ENCODE measurements around the gene MAD1L1.

MAD1L1 gene

DNA sequence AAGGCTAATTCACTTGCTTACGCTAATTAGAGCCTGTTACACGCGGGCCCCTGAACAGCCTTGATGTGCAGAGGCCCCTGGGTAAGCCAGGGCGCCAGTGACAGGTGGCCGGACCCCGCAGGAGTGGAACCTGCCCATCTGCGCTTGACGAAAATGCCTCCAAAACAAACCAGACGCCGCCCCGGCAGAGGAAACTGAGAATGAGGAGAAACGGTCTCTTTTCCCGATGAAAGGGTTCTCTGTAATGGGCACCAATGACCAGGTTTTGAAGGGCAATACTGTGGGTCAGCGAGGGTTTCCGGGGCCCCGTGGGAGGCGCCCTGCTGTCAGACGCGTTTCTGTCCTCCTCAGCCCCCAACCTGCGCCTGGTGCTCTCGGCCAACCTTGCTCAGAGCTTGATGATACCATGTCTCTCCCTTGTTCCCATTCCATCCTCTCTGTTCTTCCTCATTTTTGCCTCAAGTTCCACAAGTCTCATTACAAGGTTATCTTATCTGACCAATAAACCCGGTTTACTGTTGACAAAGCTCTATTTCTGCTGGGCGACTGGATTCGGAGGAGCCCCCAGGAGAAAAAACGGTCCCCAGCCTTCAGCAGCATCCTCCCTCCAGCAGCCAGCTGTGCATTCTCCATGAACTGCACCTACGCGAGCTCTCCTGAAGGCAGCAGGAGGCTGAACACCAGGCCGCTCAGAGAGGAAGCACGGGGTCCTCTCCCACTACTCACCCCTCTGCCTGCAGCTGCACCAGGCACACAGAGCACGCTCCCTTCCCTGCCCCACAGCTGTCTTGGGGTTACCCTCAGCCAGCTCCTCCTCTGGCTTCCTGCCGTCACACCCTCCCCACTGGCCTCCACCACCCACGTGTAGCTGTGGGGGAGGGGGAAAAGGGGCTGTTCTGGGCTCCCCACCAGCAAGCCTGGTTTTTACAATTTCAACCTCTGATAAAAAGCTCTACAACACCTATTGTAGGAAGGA, 202.0 kb downstream of the MAD1L1 start:
- no peak for DNase-seq (ENCODE audit: low spot score)

DNA sequence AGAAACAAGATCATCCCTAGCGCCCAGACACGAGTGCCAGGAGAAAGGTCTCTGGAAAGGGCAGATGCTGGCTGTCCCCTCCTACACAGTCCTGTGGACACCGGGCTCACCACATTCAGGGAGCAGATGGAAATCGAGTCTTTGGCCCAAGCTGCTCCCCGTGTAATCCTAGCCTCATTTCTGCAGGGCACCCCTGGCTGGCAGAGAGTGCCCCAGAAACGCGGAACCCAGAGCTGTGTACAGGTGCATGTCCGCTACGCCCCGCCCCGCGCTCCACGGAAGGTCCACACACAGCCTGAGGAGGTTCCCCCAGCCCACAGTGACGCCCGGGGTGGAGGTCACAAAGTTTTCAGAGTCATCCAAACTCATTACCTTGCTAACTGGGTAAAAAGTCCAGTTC, 202.8 kb downstream of the MAD1L1 start:
- DNase-seq (ENCODE audit: low spot score), result no peak

DNA sequence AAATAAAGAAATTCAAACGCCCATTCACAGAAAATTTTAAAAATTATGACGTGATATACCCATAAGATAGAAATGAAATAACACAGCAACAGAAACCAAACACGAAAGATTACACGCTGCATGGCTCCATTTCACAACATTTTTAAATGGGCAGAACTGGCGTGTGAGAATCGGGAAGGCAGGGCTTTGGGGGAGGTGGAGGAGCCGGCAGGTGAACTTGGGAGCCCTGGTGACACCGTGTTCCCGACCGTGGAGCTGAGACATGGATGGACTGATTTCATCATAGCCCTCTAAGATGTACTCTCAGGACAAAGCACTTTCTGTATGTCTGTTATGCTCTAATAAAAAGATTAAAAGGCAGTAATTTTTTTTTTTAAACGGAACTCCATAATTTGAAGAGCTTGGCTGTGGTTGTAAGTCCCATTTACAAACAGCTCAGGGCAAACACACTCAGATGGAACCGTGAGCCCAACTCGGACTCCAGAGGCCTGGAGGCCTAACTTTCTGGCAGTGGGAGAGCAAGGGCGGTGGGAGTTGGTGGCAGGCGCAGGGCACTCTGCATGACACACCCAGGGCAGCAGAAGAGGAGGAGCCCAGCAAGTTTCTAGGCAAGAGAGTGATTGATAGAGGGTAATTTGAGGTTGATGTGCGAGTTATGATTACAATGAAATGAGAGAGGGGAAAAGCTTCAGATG, 203.4 kb downstream of the MAD1L1 start:
- DNase-seq (ENCODE audit: low spot score), result no peak

DNA sequence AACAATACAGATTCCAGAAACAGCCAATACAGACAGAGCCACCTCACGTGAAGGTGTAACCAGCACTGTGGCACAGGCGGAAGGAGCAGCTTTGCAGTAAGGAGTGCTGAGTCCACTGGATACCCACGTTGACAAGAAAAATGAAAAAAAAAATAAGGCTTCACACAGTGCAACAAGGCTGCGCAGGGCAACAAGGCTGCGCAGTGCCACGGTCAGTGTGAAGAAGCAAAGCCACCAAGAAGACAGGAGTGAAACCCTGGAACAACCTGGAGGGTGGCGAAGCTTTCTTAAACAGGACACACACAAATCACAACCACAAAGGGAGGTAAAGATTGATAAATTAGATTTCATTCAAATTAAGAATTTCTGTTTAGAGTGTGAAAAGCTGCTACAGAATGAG, 204.0 kb downstream of the MAD1L1 start:
- DNase-seq (ENCODE audit: low spot score), result no peak

DNA sequence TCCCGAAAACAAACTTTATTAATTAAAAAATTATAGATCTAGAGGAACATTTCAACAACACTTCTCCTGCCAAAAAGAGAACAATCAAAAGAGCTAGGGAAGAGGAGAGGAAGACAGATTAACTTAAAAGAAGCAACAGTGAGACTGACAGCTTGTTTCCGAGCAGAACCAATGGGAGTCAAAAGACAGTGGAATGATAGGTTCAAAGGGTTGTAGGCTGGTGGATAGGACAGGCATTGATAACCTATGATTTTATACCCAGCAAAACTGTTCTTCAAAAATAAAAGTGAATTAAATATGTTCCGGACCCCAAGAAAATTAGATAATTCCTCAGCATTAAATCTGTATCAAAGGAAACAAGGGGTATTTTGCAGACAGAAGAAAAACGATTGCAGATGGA, 207.6 kb downstream of the MAD1L1 start:
- no peak for DNase-seq (ENCODE audit: low spot score)

DNA sequence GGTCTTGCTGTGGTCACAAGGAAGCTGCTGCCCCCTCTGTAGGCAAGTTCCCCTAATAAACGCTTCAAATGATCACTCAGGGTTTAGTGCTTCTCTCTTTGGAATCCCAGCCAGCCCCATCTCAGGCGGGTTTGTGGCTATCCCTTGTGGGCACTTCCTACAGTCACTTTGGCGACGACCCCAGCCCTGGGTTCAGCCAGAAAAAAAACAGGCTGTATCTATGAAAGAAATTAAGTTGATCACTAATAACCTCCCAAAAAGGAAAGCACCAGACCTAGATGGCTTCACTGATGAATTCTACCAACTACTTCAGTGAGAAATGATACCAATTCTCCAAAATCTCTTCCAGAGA, 208.2 kb downstream of the MAD1L1 start:
- DNase-seq (ENCODE audit: low spot score), result no peak

DNA sequence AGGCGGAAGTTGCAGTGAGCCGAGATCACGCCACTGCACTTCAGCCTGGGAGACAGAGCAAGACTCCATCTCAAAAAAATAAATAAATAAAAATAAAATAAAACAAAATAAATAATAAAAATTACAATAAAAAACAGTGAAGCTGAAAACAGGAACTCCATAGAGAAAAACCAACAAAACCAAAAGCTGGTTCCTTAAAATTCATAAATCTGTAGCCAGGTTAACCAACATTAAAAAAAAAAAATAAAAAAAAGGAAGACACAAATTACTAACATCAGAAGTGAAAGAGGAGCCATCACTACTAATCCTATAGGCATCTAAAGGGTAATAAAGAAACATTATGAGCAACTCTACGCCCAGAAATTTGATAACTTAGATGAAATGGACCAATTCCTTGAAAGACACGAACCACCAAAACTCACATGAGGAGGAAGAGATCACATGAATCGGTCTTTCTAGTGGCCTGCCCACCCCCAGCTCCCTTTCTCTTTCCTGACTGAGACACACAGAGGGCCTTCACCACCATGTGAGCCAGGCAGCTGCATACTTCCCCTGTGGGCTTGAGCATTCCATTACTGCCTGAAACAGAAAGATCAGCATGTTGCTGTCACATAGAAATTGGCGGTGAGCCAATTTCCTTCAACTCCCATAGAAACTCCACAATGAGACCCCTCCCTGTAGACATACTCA, 208.7 kb downstream of the MAD1L1 start:
- no peak for DNase-seq (ENCODE audit: low spot score)

DNA sequence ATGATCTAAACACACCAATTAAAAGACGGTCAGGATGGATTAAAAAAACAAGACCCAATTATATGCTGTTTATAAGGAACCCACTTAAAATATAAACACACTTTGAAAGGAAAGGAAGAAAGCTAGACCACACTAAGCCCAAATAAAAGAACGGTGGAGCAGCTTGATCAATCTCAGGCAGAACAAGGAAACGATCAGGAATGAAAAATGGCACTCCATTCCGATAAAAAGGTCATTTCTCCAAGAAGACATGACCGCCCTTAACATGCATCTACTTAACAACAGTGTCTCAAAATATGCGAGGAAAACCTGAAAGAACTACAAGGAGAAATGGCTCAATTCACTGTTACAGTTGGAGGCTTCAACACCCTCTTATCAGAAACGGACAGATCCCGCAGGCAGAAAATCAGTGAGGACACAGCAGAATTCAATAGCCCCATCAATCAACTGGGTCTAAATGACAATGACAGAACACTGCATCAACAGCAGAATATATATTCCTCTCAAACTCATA, 210.0 kb downstream of the MAD1L1 start:
- no peak for DNase-seq (ENCODE audit: low spot score)

DNA sequence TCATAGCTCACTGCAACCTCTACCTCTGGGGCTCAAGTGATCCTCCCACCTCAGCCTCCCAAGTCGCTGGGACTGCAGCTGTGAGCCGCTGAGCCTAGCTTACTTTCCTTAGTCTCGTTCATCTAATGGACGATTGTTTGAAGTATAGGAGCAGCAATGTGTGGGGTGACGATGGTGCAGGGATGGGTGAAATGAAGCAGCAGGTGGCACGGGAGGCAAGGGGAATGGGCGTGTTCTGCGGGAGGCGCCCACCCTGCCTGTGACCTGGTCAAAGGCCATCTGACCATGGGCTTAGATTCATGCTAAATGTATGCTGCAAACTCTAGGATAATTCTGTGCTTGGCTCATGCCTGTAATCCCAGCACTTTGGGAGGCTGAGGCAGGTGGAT, 210.7 kb downstream of the MAD1L1 start:
- no peak for DNase-seq (ENCODE audit: low spot score)

DNA sequence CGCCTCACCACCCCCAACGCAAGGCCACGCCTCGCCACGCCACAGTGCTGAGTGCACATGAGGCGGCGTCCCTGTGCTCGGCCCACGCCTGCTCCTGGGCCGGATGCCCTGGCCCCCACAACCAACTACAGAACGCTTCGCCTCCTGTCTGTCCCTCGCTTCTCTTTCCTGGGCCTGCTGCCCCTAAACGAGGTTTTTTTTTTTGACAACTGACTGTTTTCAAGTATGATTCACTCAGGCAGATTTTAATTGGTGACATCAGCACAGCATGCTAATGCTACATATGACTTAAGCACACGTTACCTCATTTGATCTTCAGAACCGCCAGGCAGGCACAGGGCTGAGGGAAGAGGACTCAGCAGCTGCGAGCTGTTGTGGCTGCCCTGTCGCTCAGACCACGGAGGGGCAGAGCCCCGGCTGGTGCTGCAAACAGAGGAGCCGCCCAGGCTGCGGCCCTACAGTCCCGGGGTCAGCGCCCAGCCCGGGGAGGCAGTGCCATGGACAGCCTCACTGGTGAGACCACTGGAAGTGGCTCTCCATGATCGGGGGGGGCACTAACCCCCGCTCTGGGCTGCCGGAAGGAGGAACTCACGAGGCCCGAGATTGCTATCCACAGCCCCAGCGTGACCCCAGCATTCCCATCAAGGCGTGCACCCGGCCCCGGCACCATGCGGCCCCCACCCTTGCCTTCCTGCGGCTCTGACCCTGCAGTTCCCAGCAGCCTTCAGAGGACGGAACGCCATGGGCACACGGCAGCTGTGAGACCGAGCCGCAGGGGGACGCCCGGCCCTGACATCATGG, 212.8 kb downstream of the MAD1L1 start:
- DNase-seq (ENCODE audit: low spot score), result peak; percentile 92

DNA sequence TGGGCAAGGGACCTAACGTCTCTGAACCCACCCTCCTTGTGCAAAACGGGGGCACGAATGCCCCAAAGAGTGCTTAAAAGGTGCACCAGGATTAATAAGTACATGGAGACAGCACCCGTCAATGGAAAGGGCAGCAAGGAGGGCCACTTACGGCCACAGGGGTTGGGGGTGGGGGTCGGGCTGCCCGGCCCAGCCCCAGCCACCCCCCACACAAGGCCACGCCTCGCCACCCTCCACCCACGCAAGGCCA, 213.4 kb downstream of the MAD1L1 start:
- no peak for DNase-seq (ENCODE audit: low spot score)

DNA sequence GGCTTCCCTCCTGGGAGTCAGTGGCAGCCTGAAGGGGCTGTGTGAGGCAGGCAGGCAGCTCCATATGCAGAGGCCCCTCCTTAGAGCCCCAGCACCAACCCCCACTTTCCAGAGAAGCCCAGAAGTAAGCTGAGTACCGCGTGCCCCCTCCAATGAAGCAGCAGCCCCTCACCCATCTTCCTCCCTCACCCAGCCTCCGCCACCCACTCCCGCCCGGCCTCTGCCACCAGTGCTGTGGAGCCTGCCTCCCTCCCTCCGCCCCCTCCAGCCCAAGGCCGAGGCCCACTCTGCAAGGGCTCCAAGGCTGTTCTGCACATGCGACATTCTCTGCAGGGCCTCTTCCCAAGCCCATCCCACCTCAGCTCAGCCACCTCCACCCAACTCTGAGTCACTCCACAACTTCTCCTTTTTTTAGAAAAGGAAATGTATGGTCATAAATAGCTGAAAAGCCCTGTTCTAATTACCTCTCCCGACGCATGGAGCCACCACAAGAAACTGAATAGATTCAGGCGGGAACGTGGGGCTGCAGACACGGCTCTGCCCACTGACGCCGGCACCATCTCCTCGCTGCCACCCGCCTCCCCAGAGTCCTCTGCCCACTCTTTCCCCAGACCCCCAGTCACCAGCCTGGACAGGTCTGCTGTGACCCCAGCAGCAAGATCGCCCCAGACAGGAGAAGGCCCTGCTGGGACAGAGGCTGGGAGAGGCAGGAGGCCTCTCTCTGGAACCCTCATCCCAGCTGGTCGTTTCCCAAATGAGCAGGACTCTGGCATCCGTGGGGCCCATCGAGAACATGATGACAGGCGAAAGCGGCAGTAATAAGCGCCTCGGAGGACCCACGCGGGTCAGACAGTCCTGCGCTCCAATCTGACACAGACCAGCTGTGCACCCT, 213.9 kb downstream of the MAD1L1 start:
- peak; percentile 93 for DNase-seq (ENCODE audit: low spot score)

DNA sequence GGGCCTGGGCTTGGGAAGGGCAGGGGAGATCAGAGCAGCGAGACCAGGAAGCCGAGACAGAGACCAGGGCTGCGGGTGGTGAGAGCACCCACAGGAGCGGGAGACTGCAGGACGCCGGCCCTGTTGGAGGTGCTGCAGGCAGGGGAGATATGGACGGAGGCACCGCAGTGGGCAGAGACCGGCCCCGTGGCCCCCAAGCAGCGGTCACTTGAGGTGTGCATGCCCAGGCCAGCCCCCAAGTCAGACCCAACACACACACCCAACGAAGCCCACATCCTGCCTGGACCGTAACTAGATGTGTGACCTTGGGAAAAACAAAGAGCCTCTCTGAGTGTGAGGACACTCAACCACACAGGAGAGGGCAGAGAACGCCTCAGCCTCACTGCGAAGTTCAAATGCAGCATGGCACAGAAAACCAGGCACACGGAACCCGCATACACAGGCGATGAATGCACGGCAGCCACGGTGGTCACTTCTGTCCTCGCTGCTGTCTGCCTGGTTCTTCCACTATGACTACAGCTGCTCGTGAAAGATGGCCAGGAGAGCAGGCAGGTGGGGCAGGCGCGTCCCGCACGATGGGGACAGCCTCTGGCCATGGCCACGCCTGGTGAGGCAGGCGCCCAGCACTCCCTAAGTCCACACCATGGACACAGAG, 214.7 kb downstream of the MAD1L1 start:
- no peak for DNase-seq (ENCODE audit: low spot score)

DNA sequence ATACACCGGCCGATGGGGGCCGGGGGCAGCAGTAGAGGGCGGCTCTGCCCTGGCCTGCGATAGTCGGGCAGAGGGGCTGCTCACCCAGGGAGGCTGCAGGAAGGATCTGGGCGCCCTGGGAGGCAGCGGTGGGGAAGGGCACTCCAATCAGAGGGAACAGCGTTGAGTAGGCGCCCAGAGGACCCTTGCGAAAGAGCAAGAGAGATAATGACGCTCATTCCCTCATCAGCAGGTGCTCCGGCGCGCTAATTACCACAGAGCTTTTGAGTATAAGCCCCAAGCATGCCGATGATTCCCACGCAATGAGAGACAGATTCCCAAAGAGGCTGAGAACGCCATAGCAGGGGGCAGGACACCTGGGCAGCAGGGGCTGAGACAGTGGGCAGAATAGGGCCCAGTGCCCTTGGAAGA, 215.3 kb downstream of the MAD1L1 start:
- DNase-seq (ENCODE audit: low spot score), result no peak

DNA sequence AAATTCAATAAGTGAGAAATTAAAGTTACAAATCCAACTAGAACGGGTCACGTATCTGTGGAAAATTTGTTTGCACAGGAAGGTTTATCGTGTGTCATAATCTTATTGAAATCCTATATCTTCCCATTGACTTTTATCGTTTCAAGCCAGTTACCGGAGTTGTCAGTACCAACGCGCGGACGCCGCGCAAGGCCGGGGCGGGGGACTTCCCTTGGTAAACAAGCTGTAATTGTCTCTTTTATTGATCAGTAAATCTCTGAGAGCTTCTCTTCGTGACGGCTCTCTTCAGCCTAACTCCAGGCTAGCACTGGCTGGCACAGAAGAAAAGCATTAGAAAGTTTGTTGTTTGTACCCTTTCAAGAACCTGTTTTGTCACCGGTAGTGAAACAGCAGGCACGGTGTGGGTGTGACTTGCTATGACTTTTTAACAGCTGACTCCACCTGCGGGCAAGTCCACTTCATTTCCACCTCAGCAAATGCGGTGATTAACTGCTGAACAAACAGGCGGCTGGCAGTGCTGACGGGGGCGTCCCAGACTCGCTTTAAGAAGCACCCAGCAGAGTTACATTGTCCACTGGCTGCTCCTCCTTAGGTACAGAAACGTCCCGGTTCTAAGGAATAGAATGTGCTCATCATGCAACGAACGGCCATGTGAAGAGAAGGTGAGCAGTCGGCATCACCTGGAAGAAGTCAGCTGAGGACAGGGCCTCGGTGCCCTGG, 215.8 kb downstream of the MAD1L1 start:
- no peak for DNase-seq (ENCODE audit: low spot score)

DNA sequence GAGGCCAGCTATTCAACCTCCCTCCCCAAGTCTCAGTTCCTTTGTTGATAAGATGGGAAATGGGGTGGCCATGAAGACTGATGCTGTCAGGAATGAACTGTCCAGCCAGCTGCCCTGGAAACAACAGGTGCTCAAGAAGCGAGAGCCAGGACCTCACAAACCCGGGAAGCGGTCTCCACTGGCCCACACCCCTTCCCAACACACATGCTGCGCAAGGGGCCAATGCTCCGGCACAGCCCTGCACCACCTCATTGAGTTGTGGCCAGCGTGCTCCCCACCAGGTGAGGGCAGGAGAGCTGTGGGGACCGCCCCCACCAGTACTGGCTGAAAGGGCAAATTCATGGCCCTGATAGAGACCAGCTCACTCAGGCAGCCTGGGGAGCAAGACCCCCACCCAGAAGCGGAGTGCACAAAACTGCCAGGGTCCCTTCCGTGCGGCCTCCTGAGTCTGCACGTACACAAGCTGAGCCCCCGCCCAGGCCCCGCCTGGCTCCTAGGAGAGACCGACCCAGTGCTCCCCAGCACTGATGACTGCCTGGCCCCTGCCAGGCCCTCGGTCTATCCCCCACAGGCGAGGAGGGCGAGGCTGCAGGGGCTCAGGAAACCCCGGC, 216.6 kb downstream of the MAD1L1 start:
- no peak for DNase-seq (ENCODE audit: low spot score)

DNA sequence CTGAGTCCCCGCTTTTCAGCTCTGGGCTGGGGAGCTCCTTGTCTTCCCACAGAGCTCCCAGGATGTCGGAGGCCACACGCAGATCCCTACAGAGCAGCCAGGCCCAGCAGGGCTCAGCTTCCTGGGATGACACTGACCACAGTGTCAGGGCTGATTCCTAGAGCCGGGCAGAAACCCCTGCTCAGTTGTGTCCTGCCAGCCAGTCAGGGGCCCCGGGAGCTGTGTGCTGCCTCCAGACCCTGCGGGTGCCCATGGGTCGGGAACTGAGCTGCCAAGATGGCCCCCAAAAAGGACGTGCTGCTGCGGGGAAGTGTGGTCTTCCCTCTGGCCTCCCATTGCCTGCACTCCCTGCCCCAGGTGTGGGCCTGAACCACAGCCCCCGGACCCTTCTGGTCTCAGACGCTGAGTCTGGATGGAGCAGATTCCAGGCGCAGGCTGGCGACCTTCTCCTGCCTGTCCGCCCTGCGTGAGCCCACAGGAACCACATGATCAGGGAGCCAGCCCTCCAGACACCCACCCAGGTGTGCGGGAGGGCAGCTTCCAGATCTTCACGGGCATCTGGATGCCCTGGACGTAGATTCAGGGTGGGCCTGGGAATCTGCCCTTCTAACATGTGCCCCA, 217.4 kb downstream of the MAD1L1 start:
- no peak for DNase-seq (ENCODE audit: low spot score)

DNA sequence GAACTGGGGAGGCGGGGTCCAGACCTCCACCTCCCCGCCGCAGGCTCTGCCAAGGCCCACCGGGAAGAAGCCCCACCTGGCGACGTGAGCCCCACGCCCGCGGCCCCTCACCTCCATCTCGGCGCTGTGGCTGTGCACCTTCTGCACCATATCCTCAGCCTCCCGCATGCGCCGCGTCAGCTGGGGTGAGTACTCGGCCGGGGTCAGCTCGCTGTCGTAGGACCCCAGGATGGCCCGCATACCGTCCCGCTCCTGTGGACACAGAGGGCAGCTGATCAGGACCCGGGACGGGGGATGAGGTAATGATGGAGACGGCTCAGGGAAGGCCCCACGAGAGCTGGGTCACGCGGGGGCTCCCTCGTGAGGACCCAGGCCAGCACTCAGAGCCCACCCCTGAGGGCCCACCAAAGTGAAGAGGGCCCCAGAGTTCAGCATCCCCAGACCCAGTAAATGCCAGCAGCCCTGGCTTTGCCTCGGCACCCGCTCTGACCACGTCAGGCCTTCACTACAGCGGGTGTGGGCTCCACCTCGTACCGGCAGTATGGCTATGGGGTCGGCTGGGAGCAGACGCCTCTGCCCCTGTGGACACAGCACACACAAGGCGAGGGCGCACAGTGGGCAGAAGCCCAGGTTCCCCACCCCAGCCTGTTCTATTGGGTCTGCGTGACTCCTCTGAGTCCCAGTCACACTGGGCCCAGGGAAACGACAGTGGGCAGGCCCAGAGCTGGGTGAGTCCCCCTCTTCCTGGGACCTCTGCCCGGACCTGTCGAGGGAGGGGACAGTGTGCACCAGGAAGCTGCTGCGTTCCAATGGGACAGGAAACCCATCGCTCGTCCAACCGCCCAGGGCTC, 218.1 kb downstream of the MAD1L1 start:
- no peak for DNase-seq (ENCODE audit: low spot score)
